ENCODE data around the gene VPS39. TPM values are rescaled to one million over a fixed set of nuclear protein-coding genes. Genes with fewer than 3 reads are reported as not detected.

The VPS39 gene
- 27.2 and 28.1 TPM in 2 replicates for total RNA-seq

GRCh38 chr15:42207674-42208579, at the start of gene VPS39:
TSS of gene VPS39 (minus strand) at chr15:42208304. CDS start at chr15:42208153, 151 bp downstream.

GRCh38 chr15:42156243-42156922, 51.7 kb downstream of the VPS39 start, which contains the start of gene PLA2G4F:
TSS of gene PLA2G4F (minus strand) at chr15:42156636. CDS start at chr15:42156549, 87 bp downstream.

Other genes with a start within 250 kb of the VPS39 start
- 21.1 and 55.9 TPM in 2 replicates for gene EHD4, start 235.7 kb downstream of the VPS39 start, total RNA-seq
- gene PLA2G4E, start 187.3 kb downstream of the VPS39 start, total RNA-seq, result 0.21 and 0.96 TPM in 2 replicates
- under 0.01 TPM in 1 of 2 replicates, not detected in the other for gene PLA2G4D, start 113.7 kb downstream of the VPS39 start, total RNA-seq
- 3.9 and 17.1 TPM in 2 replicates for gene PLA2G4F, start 51.7 kb downstream of the VPS39 start, total RNA-seq
- gene GANC, start 64.9 kb upstream of the VPS39 start, total RNA-seq, result 20.5 and 23.9 TPM in 2 replicates
- gene TMEM87A, start 65.1 kb upstream of the VPS39 start, total RNA-seq, result 107 and 170 TPM in 2 replicates
- gene CAPN3, start 151.2 kb upstream of the VPS39 start, total RNA-seq, result 0.43 and 5.5 TPM in 2 replicates

Measured in tracheal epithelial cell (primary cell).